ENCODE results near the gene PDPN.

The PDPN gene

DNA sequence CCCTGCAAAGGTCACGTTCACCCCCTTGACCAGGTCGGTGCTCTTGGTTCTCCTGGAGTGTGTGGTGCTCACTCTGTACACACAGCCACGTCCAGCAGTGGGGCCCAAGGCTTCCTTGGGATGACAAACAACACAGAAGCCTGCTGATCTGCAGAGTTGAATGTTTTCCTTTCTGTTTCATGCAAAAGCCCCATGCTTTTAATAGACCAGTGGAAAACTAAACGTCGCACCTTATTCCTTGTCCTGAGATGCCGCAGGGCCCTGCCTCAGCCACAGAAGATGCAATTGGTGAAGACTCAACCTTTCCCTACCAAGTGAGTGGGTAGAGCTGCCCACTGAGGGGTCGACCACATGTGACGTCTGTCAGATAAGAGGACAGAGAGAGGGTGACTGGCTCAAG is 5.8 kb upstream of the PDPN start:
- H3K9me3 ChIP-seq (ENCODE audit: control insufficient read depth, insufficient read depth, low read length) = no peaks in the 10 kb centered on the region
- H3K36me3 ChIP-seq (ENCODE audit: control insufficient read depth, insufficient read depth, low read length) = no peaks in the 10 kb centered on the region
- H3K27ac ChIP-seq (ENCODE audit: low read depth, low read length) = no peak overlapping the region
- peaks cover 8% of the 10 kb centered on the region; the same call in 1 of the 2 replicates for H3K27me3 ChIP-seq (ENCODE audit: control insufficient read depth, insufficient read depth, low read length)
- H3K4me3 ChIP-seq (ENCODE audit: low read depth, low read length) = no peak overlapping the region
- H3K9ac ChIP-seq (ENCODE audit: low read depth, low read length) = no peak overlapping the region
- H3K4me1 ChIP-seq (ENCODE audit: control insufficient read depth, insufficient read depth, low read length) = peaks cover 20% of the 10 kb centered on the region

DNA sequence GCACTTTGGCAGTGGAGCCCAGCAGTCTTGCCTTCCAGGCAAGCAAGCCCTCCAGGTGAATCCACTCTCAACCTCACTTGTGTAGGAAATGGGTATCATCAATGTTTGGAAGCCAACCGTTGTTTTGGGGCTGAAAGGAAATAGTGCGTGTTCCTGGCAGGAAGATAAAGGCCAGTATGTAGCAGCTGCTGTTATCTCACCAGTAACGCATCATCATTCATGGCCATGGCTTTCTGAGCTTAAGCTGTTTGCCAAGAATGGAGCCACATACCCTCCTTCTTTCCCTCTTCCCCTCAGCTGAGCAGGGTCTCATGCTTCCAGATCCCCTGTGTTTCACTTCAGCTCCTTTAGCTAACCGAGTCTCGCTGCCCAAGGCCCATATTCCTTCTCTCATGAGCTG is 2.2 kb upstream of the PDPN start:
- Histone ChIP-seq H3K4me3 (ENCODE audit: low read depth, low read length) (no peak overlapping the region), H3K27ac (ENCODE audit: low read depth, low read length) (no peak overlapping the region), H3K4me1 (ENCODE audit: control insufficient read depth, insufficient read depth, low read length) (peaks cover 35% of the 10 kb centered on the region), H3K36me3 (ENCODE audit: control insufficient read depth, insufficient read depth, low read length) (no peaks in the 10 kb centered on the region), H3K9me3 (ENCODE audit: control insufficient read depth, insufficient read depth, low read length) (no peaks in the 10 kb centered on the region), H3K9ac (ENCODE audit: low read depth, low read length) (no peak overlapping the region), H3K27me3 (ENCODE audit: control insufficient read depth, insufficient read depth, low read length) (peaks cover 8% of the 10 kb centered on the region; the same call in 1 of the 2 replicates)

DNA sequence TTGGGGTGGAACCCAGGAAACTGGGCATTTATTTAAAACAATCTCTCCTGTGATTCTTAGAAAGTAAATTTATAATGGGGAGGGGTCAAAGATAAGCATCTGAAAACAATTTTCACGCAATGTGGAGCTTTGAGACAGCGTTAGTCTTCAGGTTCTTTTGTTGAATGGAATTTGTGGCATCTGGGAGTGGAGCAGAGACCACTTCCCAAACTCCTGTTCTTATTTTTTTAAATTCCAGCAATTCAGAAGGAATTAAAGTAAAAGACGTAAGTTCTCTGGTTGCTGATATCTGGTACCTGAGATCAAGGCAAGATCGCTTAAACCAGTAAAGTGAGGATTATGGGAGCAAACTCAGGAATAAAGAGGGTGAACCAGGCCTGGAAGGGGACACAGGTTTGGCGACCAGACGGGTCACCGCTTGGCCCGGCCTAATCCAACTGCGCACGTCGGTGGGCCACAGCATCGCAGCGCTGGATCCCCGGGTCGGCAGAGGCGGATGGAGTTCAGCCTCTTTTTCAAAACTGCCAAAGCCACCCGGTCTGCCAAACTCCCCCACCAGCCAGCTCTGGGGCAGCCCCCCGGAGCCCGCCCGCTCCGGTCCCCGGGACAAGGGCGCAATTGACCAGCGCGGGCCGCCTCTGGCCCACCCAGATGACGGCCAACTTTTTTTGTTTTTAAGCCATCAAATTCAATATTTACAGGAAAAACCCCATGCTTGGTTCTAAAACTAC is 754 bp upstream of the PDPN start:
- no peaks in the 10 kb centered on the region for H3K9me3 ChIP-seq (ENCODE audit: control insufficient read depth, insufficient read depth, low read length)
- H3K27me3 ChIP-seq (ENCODE audit: control insufficient read depth, insufficient read depth, low read length) = peaks cover 8% of the 10 kb centered on the region; the same call in 1 of the 2 replicates
- H3K9ac ChIP-seq (ENCODE audit: low read depth, low read length) = peak overlapping the region; percentile 23; the same call in 1 of the 2 replicates
- peaks cover 5% of the 10 kb centered on the region; the same call in 1 of the 2 replicates for H3K36me3 ChIP-seq (ENCODE audit: control insufficient read depth, insufficient read depth, low read length)
- peak overlapping the region; percentile 94 for H3K4me3 ChIP-seq (ENCODE audit: low read depth, low read length)
- H3K27ac ChIP-seq (ENCODE audit: low read depth, low read length) = peak overlapping the region; percentile 26
- peaks cover 46% of the 10 kb centered on the region for H3K4me1 ChIP-seq (ENCODE audit: control insufficient read depth, insufficient read depth, low read length)

DNA sequence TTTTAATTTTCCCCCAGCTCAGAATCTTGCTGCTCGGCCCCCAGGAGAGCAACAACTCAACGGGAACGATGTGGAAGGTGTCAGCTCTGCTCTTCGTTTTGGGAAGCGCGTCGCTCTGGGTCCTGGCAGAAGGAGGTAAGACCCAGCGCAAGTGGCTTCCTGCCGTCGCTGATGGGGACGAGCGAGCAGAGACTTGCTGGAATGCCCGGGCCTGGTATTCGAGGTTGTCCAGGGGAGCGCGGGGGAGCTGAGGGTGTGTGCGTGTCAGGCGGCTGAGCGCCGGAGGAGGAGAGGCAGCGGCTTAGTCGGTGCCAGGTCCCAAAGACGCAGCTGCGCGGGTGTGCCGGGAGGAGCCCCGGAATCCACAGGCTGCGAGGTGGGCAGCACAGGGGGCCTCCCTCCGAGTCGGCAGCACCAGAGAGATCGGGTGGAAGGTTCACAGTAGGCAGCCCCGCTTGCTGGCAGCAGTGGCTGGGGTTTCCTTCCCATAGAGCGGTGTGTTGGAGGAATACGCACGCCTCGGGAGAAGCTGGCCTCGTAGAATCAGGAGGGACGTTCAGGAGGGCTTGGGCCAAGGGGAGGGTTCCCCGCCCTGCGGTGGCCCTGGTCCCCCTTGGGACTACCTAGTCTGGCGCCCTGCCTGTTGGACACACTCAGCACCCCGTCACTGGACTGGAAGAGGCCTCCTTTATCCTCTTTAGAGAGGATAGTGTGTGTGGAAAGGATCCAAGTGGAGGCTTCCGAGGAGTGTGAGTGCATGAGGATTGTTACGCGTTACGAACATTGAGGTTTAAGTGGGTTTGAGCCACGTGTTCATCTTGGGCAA is 547 bp downstream of the PDPN start:
- peaks cover 46% of the 10 kb centered on the region for H3K4me1 ChIP-seq (ENCODE audit: control insufficient read depth, insufficient read depth, low read length)
- peak overlapping the region; percentile 72 for H3K9ac ChIP-seq (ENCODE audit: low read depth, low read length)
- peak overlapping the region; percentile 66 for H3K27ac ChIP-seq (ENCODE audit: low read depth, low read length)
- peaks cover 11% of the 10 kb centered on the region for H3K36me3 ChIP-seq (ENCODE audit: control insufficient read depth, insufficient read depth, low read length)
- peaks cover 8% of the 10 kb centered on the region; the same call in 1 of the 2 replicates for H3K27me3 ChIP-seq (ENCODE audit: control insufficient read depth, insufficient read depth, low read length)
- H3K9me3 ChIP-seq (ENCODE audit: control insufficient read depth, insufficient read depth, low read length) = no peaks in the 10 kb centered on the region
- peak overlapping the region; percentile 94 for H3K4me3 ChIP-seq (ENCODE audit: low read depth, low read length)

DNA sequence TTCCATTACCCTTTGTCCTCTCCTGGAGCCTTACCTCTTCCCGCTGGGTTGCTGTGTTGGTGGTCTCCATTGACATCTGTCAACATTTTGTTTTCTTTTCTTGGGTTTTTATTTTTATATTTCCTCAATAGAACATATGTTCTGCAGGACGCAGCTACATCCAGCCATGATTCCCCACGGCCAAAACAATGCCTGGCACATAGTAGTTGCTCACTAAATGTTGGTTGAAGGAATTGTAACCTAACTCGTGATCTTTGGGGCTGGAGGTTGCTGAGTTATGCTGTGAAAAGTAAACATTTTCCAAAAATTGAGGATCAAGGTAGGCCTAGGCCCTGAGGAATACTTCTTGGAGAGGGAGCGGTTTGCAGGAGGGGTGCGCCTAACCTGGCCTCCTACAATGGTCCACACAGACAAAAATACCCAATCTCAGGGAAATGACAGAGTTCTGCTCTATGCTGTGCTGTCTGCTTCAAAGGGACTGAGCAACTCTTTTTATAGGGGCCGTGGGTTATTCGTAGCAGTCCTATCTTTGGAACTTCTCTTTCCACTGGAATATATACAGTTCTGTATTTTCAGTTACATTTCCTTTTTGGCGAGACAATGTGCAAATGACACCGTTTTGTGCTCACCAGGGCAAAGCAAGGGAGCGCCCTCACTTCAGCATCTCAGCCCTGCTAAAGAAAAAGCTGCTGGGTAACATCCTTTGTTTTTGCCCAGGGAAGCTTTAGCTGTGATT is 1.4 kb downstream of the PDPN start:
- Histone ChIP-seq H3K9ac (ENCODE audit: low read depth, low read length) (peak overlapping the region; percentile 72), H3K4me3 (ENCODE audit: low read depth, low read length) (peak overlapping the region; percentile 94)

DNA sequence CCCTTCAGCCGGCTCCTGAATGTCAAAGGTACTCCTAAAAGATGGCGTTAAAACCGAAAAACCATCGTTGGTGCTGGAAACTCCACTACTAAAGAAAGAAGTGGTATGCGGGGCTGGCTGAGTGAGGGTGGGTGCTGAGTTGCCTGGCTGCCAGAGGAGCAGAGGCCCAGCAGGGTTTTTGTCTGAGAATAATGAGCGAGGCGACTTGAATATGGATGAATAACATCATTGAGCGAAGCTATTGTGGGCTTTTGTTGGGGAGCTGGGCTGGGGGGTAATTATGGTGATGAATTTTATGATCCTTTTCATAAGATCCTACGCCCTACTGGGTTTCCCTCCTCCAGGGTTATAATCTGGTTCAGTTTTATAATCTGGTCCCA is 2.0 kb downstream of the PDPN start:
- H3K27ac ChIP-seq (ENCODE audit: low read depth, low read length) = peak overlapping the region; percentile 84
- peaks cover 8% of the 10 kb centered on the region; the same call in 1 of the 2 replicates for H3K27me3 ChIP-seq (ENCODE audit: control insufficient read depth, insufficient read depth, low read length)
- H3K9ac ChIP-seq (ENCODE audit: low read depth, low read length) = peak overlapping the region; percentile 13; the same call in 1 of the 2 replicates

More for the DNA sequence above, 1.4 kb downstream of the PDPN start:
- H3K27ac ChIP-seq (ENCODE audit: low read depth, low read length) = peak overlapping the region; percentile 84
- H3K36me3 ChIP-seq (ENCODE audit: control insufficient read depth, insufficient read depth, low read length) = peaks cover 12% of the 10 kb centered on the region
- peaks cover 8% of the 10 kb centered on the region; the same call in 1 of the 2 replicates for H3K27me3 ChIP-seq (ENCODE audit: control insufficient read depth, insufficient read depth, low read length)
- no peaks in the 10 kb centered on the region for H3K9me3 ChIP-seq (ENCODE audit: control insufficient read depth, insufficient read depth, low read length)
- peaks cover 46% of the 10 kb centered on the region for H3K4me1 ChIP-seq (ENCODE audit: control insufficient read depth, insufficient read depth, low read length)

DNA sequence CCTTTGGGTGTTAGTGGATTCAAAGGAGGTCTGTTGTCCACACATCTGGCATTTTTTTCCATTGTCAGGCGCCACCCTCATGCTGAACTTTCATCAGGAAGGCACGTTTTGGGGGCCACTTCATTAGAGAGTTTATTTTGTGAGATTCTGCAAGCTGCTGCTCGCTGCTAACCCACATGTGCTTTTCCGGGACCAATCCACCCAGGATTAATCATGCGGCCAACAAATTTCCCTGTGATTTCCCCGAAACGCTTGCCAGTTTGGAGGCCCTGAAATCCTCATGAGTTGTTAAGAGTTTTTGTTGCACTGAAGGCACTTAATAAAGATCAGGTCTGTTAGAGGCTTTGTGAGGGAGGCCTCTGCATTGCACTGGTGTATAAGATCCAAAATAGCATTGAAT is 2.4 kb downstream of the PDPN start:
- Histone ChIP-seq H3K9ac (ENCODE audit: low read depth, low read length) (peak overlapping the region; percentile 7; the same call in 1 of the 2 replicates), H3K9me3 (ENCODE audit: control insufficient read depth, insufficient read depth, low read length) (no peaks in the 10 kb centered on the region), H3K4me1 (ENCODE audit: control insufficient read depth, insufficient read depth, low read length) (peaks cover 45% of the 10 kb centered on the region), H3K4me3 (ENCODE audit: low read depth, low read length) (peak overlapping the region; percentile 94), H3K27me3 (ENCODE audit: control insufficient read depth, insufficient read depth, low read length) (peaks cover 8% of the 10 kb centered on the region; the same call in 1 of the 2 replicates), H3K36me3 (ENCODE audit: control insufficient read depth, insufficient read depth, low read length) (peaks cover 13% of the 10 kb centered on the region), H3K27ac (ENCODE audit: low read depth, low read length) (peak overlapping the region; percentile 84)

More for the DNA sequence above, 2.0 kb downstream of the PDPN start:
- Histone ChIP-seq H3K9me3 (ENCODE audit: control insufficient read depth, insufficient read depth, low read length) (no peaks in the 10 kb centered on the region), H3K36me3 (ENCODE audit: control insufficient read depth, insufficient read depth, low read length) (peaks cover 12% of the 10 kb centered on the region), H3K4me3 (ENCODE audit: low read depth, low read length) (peak overlapping the region; percentile 94), H3K4me1 (ENCODE audit: control insufficient read depth, insufficient read depth, low read length) (peaks cover 46% of the 10 kb centered on the region)

DNA sequence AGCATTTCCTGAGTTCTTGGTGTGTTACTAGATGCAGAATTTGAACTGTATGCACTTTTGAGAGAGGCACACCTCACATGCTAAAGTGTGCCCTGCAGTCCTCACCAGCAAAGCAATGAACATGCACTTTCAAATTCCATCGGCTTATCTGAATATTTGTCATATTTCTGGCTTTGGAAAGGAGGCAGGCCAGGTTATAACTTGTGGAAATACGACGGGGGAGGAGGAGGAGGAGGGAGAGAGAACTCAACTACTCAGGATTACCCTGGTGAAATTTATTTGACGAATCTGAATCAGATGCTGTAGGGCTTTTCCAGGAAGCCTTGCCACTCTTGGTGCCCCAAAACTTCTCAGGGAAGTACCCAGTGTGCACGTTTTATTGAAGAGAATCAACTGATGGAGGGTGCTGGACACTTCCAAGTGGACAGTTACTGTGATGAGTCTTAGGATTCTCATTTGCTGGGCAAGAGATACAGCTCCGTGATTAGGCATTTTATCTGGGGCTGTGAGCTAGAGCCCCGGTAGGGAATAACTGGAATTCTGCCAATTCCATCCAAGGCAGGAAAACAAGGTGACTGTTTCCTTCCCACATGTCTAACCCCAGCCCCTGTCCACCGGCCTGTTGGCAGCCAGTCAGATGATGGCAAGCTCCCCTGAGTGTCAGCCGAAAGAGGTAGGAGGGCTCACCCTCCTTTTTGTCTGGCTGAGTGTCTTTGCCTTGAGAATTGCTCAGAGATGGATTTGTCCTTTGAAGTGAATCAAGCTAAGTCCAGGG is 3.8 kb downstream of the PDPN start:
- Histone ChIP-seq H3K27ac (ENCODE audit: low read depth, low read length) (no peak overlapping the region), H3K4me1 (ENCODE audit: control insufficient read depth, insufficient read depth, low read length) (peaks cover 31% of the 10 kb centered on the region), H3K27me3 (ENCODE audit: control insufficient read depth, insufficient read depth, low read length) (no peaks in the 10 kb centered on the region), H3K9ac (ENCODE audit: low read depth, low read length) (no peak overlapping the region), H3K4me3 (ENCODE audit: low read depth, low read length) (no peak overlapping the region), H3K9me3 (ENCODE audit: control insufficient read depth, insufficient read depth, low read length) (no peaks in the 10 kb centered on the region), H3K36me3 (ENCODE audit: control insufficient read depth, insufficient read depth, low read length) (peaks cover 26% of the 10 kb centered on the region)

DNA sequence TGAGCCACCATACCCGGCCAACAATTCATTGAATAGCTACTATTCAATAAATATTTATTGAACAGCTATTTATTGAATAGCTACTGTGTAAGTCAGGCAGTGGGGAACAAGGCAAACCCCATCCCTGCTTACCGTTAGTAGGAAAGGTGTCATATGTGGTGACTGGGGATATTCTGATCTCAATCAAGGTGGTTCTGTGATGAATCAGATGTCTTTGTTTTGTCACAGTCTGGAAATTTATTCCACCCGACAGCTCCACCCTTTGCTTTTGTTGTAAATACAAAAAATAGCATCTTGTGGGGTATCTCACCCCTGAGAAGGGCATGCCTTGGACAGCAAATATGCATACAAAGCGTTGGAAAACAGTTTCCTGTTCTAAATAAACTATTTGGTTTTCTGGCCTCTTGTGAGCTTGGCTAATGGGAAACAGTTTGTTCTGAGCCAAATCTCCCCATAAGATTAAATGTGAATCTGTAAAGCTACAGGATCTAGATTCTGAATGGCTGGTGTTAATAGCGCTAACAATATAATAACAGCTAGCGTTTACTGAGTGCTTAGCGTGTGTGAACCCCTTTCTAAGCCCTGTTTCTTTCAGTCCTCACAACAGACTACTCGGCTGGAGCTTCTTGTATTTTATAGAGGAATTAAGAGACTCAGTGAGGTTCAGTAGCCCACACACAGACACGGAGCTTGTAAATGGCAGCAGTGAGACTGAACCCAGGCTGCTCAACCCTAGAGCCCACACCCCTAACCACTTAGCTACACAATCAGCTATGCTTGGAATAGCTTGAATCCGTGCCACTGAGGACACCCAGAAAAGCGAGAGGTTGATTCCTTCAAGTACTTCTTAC is 5.5 kb downstream of the PDPN start:
- no peaks in the 10 kb centered on the region for H3K27me3 ChIP-seq (ENCODE audit: control insufficient read depth, insufficient read depth, low read length)
- no peak overlapping the region for H3K4me3 ChIP-seq (ENCODE audit: low read depth, low read length)
- H3K4me1 ChIP-seq (ENCODE audit: control insufficient read depth, insufficient read depth, low read length) = peaks cover 37% of the 10 kb centered on the region
- no peaks in the 10 kb centered on the region for H3K9me3 ChIP-seq (ENCODE audit: control insufficient read depth, insufficient read depth, low read length)
- peaks cover 31% of the 10 kb centered on the region for H3K36me3 ChIP-seq (ENCODE audit: control insufficient read depth, insufficient read depth, low read length)
- H3K27ac ChIP-seq (ENCODE audit: low read depth, low read length) = no peak overlapping the region
- no peak overlapping the region for H3K9ac ChIP-seq (ENCODE audit: low read depth, low read length)

Measured in HUES48 (cell line).